NCI-H2196 treated with DMSO at 0.1 percent for 48 hours (cell line): Measurements from ENCODE around the gene MTMR12.
A peak's percentile ranks its signal among the peaks of the same experiment; 100 is the strongest.
"Not testable (repeated sequence)": the region's sequence is repeated elsewhere in the genome, so short reads cannot be mapped to it uniquely, and the experiment has no call there.

Experiments used
- DNase-seq: peaks from one replicate; lab custom pipeline; 2025; ENCODE audit not compliant: unreplicated experiment; lab: John Stamatoyannopoulos, UW

Gene MTMR12

GRCh38 chr5:32239385-32239784 lies 73.4 kb downstream of the MTMR12 start:
- no peak for DNase-seq

GRCh38 chr5:32233696-32234447 lies 78.9 kb downstream of the MTMR12 start:
- DNase-seq = peak; percentile 22

- DNase-seq = no peak
Observed at GRCh38 chr5:32233220-32233695, 79.5 kb downstream of the MTMR12 start.

GRCh38 chr5:32232441-32233219 lies 80.1 kb downstream of the MTMR12 start:
- DNase-seq = peak; percentile 59

GRCh38 chr5:32231929-32232328 lies 80.8 kb downstream of the MTMR12 start:
- DNase-seq = no peak

- no peak for DNase-seq
Observed at GRCh38 chr5:32231241-32231640, 81.5 kb downstream of the MTMR12 start.

- DNase-seq = no peak
Observed at GRCh38 chr5:32230356-32231099, 82.2 kb downstream of the MTMR12 start.

- no peak for DNase-seq
Observed at GRCh38 chr5:32229586-32229985, 83.2 kb downstream of the MTMR12 start.

GRCh38 chr5:32228816-32229215 lies 83.9 kb downstream of the MTMR12 start:
- DNase-seq = no peak

- DNase-seq = no peak
Observed at GRCh38 chr5:32225445-32225844, 87.3 kb downstream of the MTMR12 start.

- no peak for DNase-seq
Observed at GRCh38 chr5:32223972-32224609, 88.6 kb downstream of the MTMR12 start.

- no peak for DNase-seq
Observed at GRCh38 chr5:32222723-32223470, 89.8 kb downstream of the MTMR12 start.

GRCh38 chr5:32217886-32218396 lies 94.8 kb downstream of the MTMR12 start:
- no peak for DNase-seq

GRCh38 chr5:32214344-32214743 lies 98.4 kb downstream of the MTMR12 start:
- DNase-seq = not testable (repeated sequence)

- no peak for DNase-seq
Observed at GRCh38 chr5:32210151-32210550, 102.6 kb downstream of the MTMR12 start.

- not testable (repeated sequence) for DNase-seq
Observed at GRCh38 chr5:32208837-32209236, 103.9 kb downstream of the MTMR12 start.

GRCh38 chr5:32207355-32207634 lies 105.4 kb downstream of the MTMR12 start:
- DNase-seq = no peak

GRCh38 chr5:32206509-32207354 lies 106.0 kb downstream of the MTMR12 start:
- no peak for DNase-seq

- no peak for DNase-seq
Observed at GRCh38 chr5:32206053-32206452, 106.7 kb downstream of the MTMR12 start.
